WTC11 (cell line): ENCODE measurements around the gene ZSWIM6. TPM values are rescaled to one million over a fixed set of nuclear protein-coding genes. Genes with fewer than 3 reads are reported as not detected.

Experiments used
- ATAC-seq: fragments of 200-7000 bp; cut with Tn5 transposase; 2 replicates; pipeline ENCODE4 v1.10.0; 2021; ENCODE audit warnings: mild to moderate bottlenecking, moderate library complexity
- CTCF ChIA-PET: fragments of 300-600 bp; sonication (Branson Sonifier 250); formaldehyde crosslinking; loops from one replicate; lab custom pipeline; 2021; ENCODE audit warnings: antibody characterized with exemption; lab: Charles Lee
- POLR2A ChIA-PET: fragments of 350-600 bp; sonication (Branson Sonifier 250); formaldehyde crosslinking; loops from one replicate; lab custom pipeline; 2021; ENCODE audit warnings: antibody characterized with exemption; lab: Charles Lee
- DNase-seq: peaks from one replicate; pipeline ENCODE4 v3.0.0; 2021; ENCODE audit warnings: low spot score
- H3K27ac Mint-ChIP-seq: 2 replicates; pipeline ENCODE4 v1.8.0; 2021; ENCODE audit warnings: mixed read lengths
- H3K27me3 Mint-ChIP-seq: 2 replicates; pipeline ENCODE4 v1.8.0; 2021; ENCODE audit warnings: low read depth, mild to moderate bottlenecking, moderate library complexity, mixed read lengths
- H3K36me3 Mint-ChIP-seq: 2 replicates; pipeline ENCODE4 v1.8.0; 2021; ENCODE audit warnings: mixed read lengths
- H3K4me1 Mint-ChIP-seq: 2 replicates; pipeline ENCODE4 v1.8.0; 2022; ENCODE audit warnings: mixed read lengths
- H3K4me3 Mint-ChIP-seq: 2 replicates; pipeline ENCODE4 v1.8.0; 2021; ENCODE audit warnings: mild to moderate bottlenecking, moderate library complexity, mixed read lengths
- H3K9me3 Mint-ChIP-seq: 2 replicates; pipeline ENCODE4 v1.8.0; 2021; ENCODE audit warnings: mixed read lengths
- AFF4 ChIP-seq: sonication (generic); formaldehyde crosslinking; IDR thresholded peaks from 2 replicates; pipeline ENCODE4 v1.8.1; 2023; ENCODE audit warnings: mild to moderate bottlenecking, missing genetic modification reagents, borderline replicate concordance
- AR ChIP-seq: fragments of 250-450 bp; sonication (Bioruptor Pico); IDR thresholded peaks from 2 replicates; pipeline ENCODE4 v1.9.0; 2021; ENCODE audit warnings: mild to moderate bottlenecking
- ESRRA ChIP-seq: sonication (generic); formaldehyde crosslinking; IDR thresholded peaks from 2 replicates; pipeline ENCODE4 v1.8.1; 2022; ENCODE audit warnings: mild to moderate bottlenecking, missing genetic modification reagents, borderline replicate concordance
- GRHL2 ChIP-seq: fragments of 250-450 bp; sonication (Bioruptor Pico); IDR thresholded peaks from 2 replicates; pipeline ENCODE4 v1.8.0; 2022; ENCODE audit warnings: mild to moderate bottlenecking, moderate library complexity; ENCODE audit not compliant: insufficient replicate concordance, severe bottlenecking
- HMGXB4 ChIP-seq: sonication (generic); formaldehyde crosslinking; IDR thresholded peaks from 2 replicates; pipeline ENCODE4 v1.8.1; 2023; ENCODE audit warnings: mild to moderate bottlenecking, moderate library complexity, missing genetic modification reagents
- MAX ChIP-seq: sonication (generic); formaldehyde crosslinking; IDR thresholded peaks from 2 replicates; pipeline ENCODE4 v1.8.0; 2022; ENCODE audit warnings: mild to moderate bottlenecking, missing genetic modification reagents
- MLX ChIP-seq: sonication (generic); formaldehyde crosslinking; IDR thresholded peaks from 2 replicates; pipeline ENCODE4 v1.8.1; 2023; ENCODE audit warnings: mild to moderate bottlenecking, missing genetic modification reagents, moderate library complexity
- NFE2L1 ChIP-seq: sonication (generic); formaldehyde crosslinking; IDR thresholded peaks from 2 replicates; pipeline ENCODE4 v1.8.1; 2023; ENCODE audit warnings: missing genetic modification reagents
- NR2C2 ChIP-seq: sonication (generic); formaldehyde crosslinking; IDR thresholded peaks from 2 replicates; pipeline ENCODE4 v1.8.0; 2022; ENCODE audit warnings: mild to moderate bottlenecking, missing genetic modification reagents
- USF2 ChIP-seq: sonication (generic); formaldehyde crosslinking; IDR thresholded peaks from 2 replicates; pipeline ENCODE4 v1.8.1; 2023; ENCODE audit warnings: mild to moderate bottlenecking, missing genetic modification reagents, moderate library complexity
- ZNF138 ChIP-seq: sonication (generic); formaldehyde crosslinking; conservative IDR thresholded peaks from 2 replicates; pipeline ENCODE4 v1.8.1; 2022; ENCODE audit warnings: mild to moderate bottlenecking, moderate library complexity, missing genetic modification reagents
- ZNF219 ChIP-seq: sonication (generic); formaldehyde crosslinking; IDR thresholded peaks from 2 replicates; pipeline ENCODE4 v1.8.0; 2023; ENCODE audit warnings: missing genetic modification reagents, mild to moderate bottlenecking, borderline replicate concordance
- ZNF281 ChIP-seq: sonication (generic); formaldehyde crosslinking; IDR thresholded peaks from 2 replicates; pipeline ENCODE4 v1.8.0; 2023; ENCODE audit warnings: mild to moderate bottlenecking, missing genetic modification reagents
- ZNF416 ChIP-seq: fragments of 250-450 bp; sonication (Bioruptor Pico); IDR thresholded peaks from 2 replicates; pipeline ENCODE4 v1.9.0; 2021; ENCODE audit warnings: mild to moderate bottlenecking, inconsistent platforms
- ZNF512 ChIP-seq: sonication (generic); formaldehyde crosslinking; IDR thresholded peaks from 2 replicates; pipeline ENCODE4 v1.8.1; 2022; ENCODE audit warnings: missing genetic modification reagents, borderline replicate concordance
- total RNA-seq: library from RNA; stranded (reverse); gene quantifications from 3 replicates; pipeline ENCODE4 v1.2.3, GENCODE V29; 2021

The ZSWIM6 gene
- total RNA-seq, 1 experiment from 2014 or later, result 12.5 TPM

- no peak overlapping the region for H3K4me3 Mint-ChIP-seq
- no peaks in the 10 kb centered on the region for H3K27me3 Mint-ChIP-seq
- 0 out of 2 replicates have a peak overlapping the region, but pooled peaks have one; percentile 42 for H3K27ac Mint-ChIP-seq
- H3K9me3 Mint-ChIP-seq, result no peaks in the 10 kb centered on the region
- TF ChIP-seq NR2C2 (no peak), GRHL2 (CRISPR knock-in tag) (no peak), HMGXB4 (CRISPR knock-in tag) (no peak), MLX (CRISPR knock-in tag) (no peak), ZNF138 (CRISPR knock-in tag) (no peak), NFE2L1 (CRISPR knock-in tag) (no peak), ESRRA (CRISPR knock-in tag) (no peak), ZNF512 (CRISPR knock-in tag) (no peak), MAX (CRISPR knock-in tag) (no peak), AR (CRISPR knock-in tag) (no peak), AFF4 (CRISPR knock-in tag) (no peak), USF2 (CRISPR knock-in tag) (no peak), ZNF219 (CRISPR knock-in tag) (no peak), ZNF281 (CRISPR knock-in tag) (no peak), ZNF416 (CRISPR knock-in tag) (no peak)
- POLR2A ChIA-PET, result no interaction called here
- peaks cover 9% of the 10 kb centered on the region for H3K4me1 Mint-ChIP-seq
- no peaks in the 10 kb centered on the region for H3K36me3 Mint-ChIP-seq
- CTCF ChIA-PET, result no interaction called here
- DNase-seq, result no peak
- no peak for ATAC-seq
Observed at GRCh38 chr5:61493973-61494372, 161.9 kb downstream of the ZSWIM6 start.
